HepG2 (cell line): ENCODE measurements around the gene RNF40. TPM values are rescaled to one million over a fixed set of nuclear protein-coding genes. Genes with fewer than 3 reads are reported as not detected.

Experiments
- ADNP ChIP-seq: sonication (generic); formaldehyde crosslinking; IDR thresholded peaks from 2 replicates; pipeline ENCODE4 v1.4.0; 2020; ENCODE audit warnings: missing genetic modification reagents
- AGO1 ChIP-seq: fragments of 200-400 bp; formaldehyde crosslinking; IDR thresholded peaks from 2 replicates; pipeline ENCODE4 v1.6.1; 2017; ENCODE audit warnings: mild to moderate bottlenecking, low read depth, low read length, moderate library complexity; ENCODE audit not compliant: poor library complexity, severe bottlenecking
- EHMT2 ChIP-seq: fragments of 200-600 bp; sonication (generic); IDR thresholded peaks from 2 replicates; pipeline ENCODE4 v1.7.0; 2017; ENCODE audit warnings: antibody characterized with exemption, low read depth, low read length, borderline replicate concordance
- IKZF1 ChIP-seq: fragments of 450-650 bp; IDR thresholded peaks from 2 replicates; pipeline ENCODE4 v1.7.1; 2016
- KAT2B ChIP-seq: fragments of 150-350 bp; IDR thresholded peaks from 2 replicates; pipeline ENCODE4 v1.6.1; 2014; ENCODE audit warnings: low read depth, low read length, borderline replicate concordance
- KLF9 ChIP-seq: IDR thresholded peaks from 2 replicates; pipeline ENCODE4 v1.6.1; 2016; ENCODE audit warnings: low read depth
- MYPOP ChIP-seq: sonication (generic); formaldehyde crosslinking; IDR thresholded peaks from 2 replicates; pipeline ENCODE4 v1.8.1; 2023; ENCODE audit warnings: mild to moderate bottlenecking, moderate library complexity, missing genetic modification reagents
- PHF20 ChIP-seq: sonication (generic); formaldehyde crosslinking; IDR thresholded peaks from 2 replicates; pipeline ENCODE4 v1.5.0; 2020; ENCODE audit warnings: mild to moderate bottlenecking, missing genetic modification reagents
- SIX1 ChIP-seq: sonication (generic); formaldehyde crosslinking; IDR thresholded peaks from 2 replicates; pipeline ENCODE4 v1.4.0; 2020; ENCODE audit warnings: missing genetic modification reagents, borderline replicate concordance
- SMYD3 ChIP-seq: sonication (generic); formaldehyde crosslinking; IDR thresholded peaks from 2 replicates; pipeline ENCODE4 v1.8.1; 2023; ENCODE audit warnings: mild to moderate bottlenecking, missing genetic modification reagents
- SOX13 ChIP-seq, 3 experiments: fragments of 450-650 bp in 1 of 3; sonication (generic) in 1 of 3; formaldehyde crosslinking in 1 of 3; IDR thresholded peaks in 2 of 3; conservative IDR thresholded peaks in 1 of 3; 2 replicates each; pipeline versions ENCODE4 v1.5.0 to v1.6.1; 2016 to 2020; ENCODE audit warnings: antibody characterized with exemption in 1 of 3, mild to moderate bottlenecking in 1 of 3, missing compliant biosample characterization in 1 of 3, missing genetic modification reagents in 1 of 3, moderate library complexity in 1 of 3
- SRF ChIP-seq: IDR thresholded peaks from 2 replicates; pipeline ENCODE4 v1.6.1; 2011; ENCODE audit warnings: mild to moderate bottlenecking, low read depth, low read length, moderate library complexity
- SRSF1 ChIP-seq: fragments of 200-400 bp; formaldehyde crosslinking; optimal IDR thresholded peaks from 2 replicates; pipeline ENCODE3; 2017; ENCODE audit warnings: mild to moderate bottlenecking, low read depth, low read length, moderate library complexity
- THAP7 ChIP-seq: sonication (generic); formaldehyde crosslinking; IDR thresholded peaks from 2 replicates; pipeline ENCODE4 v1.8.1; 2023; ENCODE audit warnings: mild to moderate bottlenecking, missing genetic modification reagents
- TRIM24 ChIP-seq: sonication (generic); formaldehyde crosslinking; IDR thresholded peaks from 2 replicates; pipeline ENCODE4 v1.8.0; 2022; ENCODE audit warnings: mild to moderate bottlenecking, missing genetic modification reagents
- ZBTB44 ChIP-seq: sonication (generic); formaldehyde crosslinking; IDR thresholded peaks from 2 replicates; pipeline ENCODE4 v1.4.0; 2020; ENCODE audit warnings: missing genetic modification reagents
- ZFP90 ChIP-seq: sonication (generic); formaldehyde crosslinking; IDR thresholded peaks from 2 replicates; pipeline ENCODE4 v1.8.0; 2022; ENCODE audit warnings: missing genetic modification reagents, mild to moderate bottlenecking, inconsistent platforms, borderline replicate concordance
- ZNF235 ChIP-seq: sonication (generic); formaldehyde crosslinking; IDR thresholded peaks from 2 replicates; pipeline ENCODE4 v1.8.1; 2023; ENCODE audit warnings: mild to moderate bottlenecking, missing genetic modification reagents, borderline replicate concordance
- ZNF264 ChIP-seq: sonication (generic); formaldehyde crosslinking; IDR thresholded peaks from 2 replicates; pipeline ENCODE4 v1.4.0; 2020; ENCODE audit warnings: missing genetic modification reagents
- ZNF496 ChIP-seq: sonication (generic); formaldehyde crosslinking; IDR thresholded peaks from 2 replicates; pipeline ENCODE4 v1.8.1; 2023; ENCODE audit warnings: mild to moderate bottlenecking, moderate library complexity, missing genetic modification reagents; ENCODE audit not compliant: insufficient replicate concordance
- ZNF614 ChIP-seq: IDR thresholded peaks from 2 replicates; pipeline ENCODE4 v1.6.1; 2018; ENCODE audit warnings: missing biosample characterization, missing genetic modification reagents, inconsistent platforms, borderline replicate concordance
- ZNF780A ChIP-seq: sonication (generic); formaldehyde crosslinking; IDR thresholded peaks from 2 replicates; pipeline ENCODE4 v1.8.0; 2022; ENCODE audit warnings: mild to moderate bottlenecking, missing genetic modification reagents, moderate library complexity
- ZSCAN30 ChIP-seq: sonication (generic); formaldehyde crosslinking; IDR thresholded peaks from 2 replicates; pipeline ENCODE4 v1.5.0; 2020; ENCODE audit warnings: mild to moderate bottlenecking, missing genetic modification reagents
- polyA plus RNA-seq, 8 experiments: library from polyadenylated mRNA; depleted of rRNA in 3 of 8; stranded (reverse) in 7 of 8; unstranded in 1 of 8; fragments of >200 nt; fragmentation: Illumina TruSeq in 4 of 8; extraction: Trizol in 4 of 8; gene quantifications; 2 replicates each; pipeline versions ENCODE4 v1.2.1 to v1.2.3, GENCODE V29; 2011 to 2016; ENCODE audit warnings: low read depth in 4 of 8, missing spikeins in 1 of 8, mixed read lengths in 1 of 8; ENCODE audit not compliant: insufficient read depth in 1 of 8
- total RNA-seq, 5 experiments: library from RNA; depleted of rRNA; stranded (reverse); fragments of >200 nt; fragmentation: Illumina TruSeq; extraction: Trizol; gene quantifications; 2 replicates each; pipeline ENCODE4 v1.2.3, GENCODE V29; 2016; ENCODE audit warnings: low read depth in 1 of 5
- TF ChIP-seq, protein P1 (sequence below): IDR thresholded peaks from 2 replicates; pipeline ENCODE4 v1.6.1; 2016; ENCODE audit warnings: mild to moderate bottlenecking

The RNF40 gene
- total and polyA plus RNA-seq, 2 of the 13 experiments (the other 11 are each of a cell fraction or from before 2014, with no cell fraction given): 84.0 to 85.6 TPM

- no peak for TF ChIP-seq ADNP (CRISPR knock-in tag)
- TF ChIP-seq, protein P1, sequence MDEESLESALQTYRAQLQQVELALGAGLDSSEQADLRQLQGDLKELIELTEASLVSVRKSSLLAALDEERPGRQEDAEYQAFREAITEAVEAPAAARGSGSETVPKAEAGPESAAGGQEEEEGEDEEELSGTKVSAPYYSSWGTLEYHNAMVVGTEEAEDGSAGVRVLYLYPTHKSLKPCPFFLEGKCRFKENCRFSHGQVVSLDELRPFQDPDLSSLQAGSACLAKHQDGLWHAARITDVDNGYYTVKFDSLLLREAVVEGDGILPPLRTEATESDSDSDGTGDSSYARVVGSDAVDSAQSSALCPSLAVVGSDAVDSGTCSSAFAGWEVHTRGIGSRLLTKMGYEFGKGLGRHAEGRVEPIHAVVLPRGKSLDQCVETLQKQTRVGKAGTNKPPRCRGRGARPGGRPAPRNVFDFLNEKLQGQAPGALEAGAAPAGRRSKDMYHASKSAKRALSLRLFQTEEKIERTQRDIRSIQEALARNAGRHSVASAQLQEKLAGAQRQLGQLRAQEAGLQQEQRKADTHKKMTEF: peak; percentile 99
- TF ChIP-seq TRIM24 (CRISPR knock-in tag): no peak
- no peak for TF ChIP-seq EHMT2
- TF ChIP-seq PHF20 (CRISPR knock-in tag): peak; percentile 72; the same call in 1 of the 2 replicates
- peak; percentile 99 for TF ChIP-seq AGO1
- peak; percentile 9; the same call in 1 of the 2 replicates for TF ChIP-seq SRF
- no peak; the same call in 1 of the 2 replicates for TF ChIP-seq ZSCAN30 (CRISPR knock-in tag)
- TF ChIP-seq SOX13 (IDR thresholded peaks at IDR 0.05): no peak
- peak in 1 of 2 experiments; percentile 27; a peak in 1 of 4 replicates for TF ChIP-seq SOX13 (CRISPR knock-in tag; conservative IDR thresholded peaks at IDR 0.05 in 1 of 2, IDR thresholded peaks at IDR 0.05 in 1 of 2)
- no peak for TF ChIP-seq ZNF496 (CRISPR knock-in tag)
- no peak; the same call in 1 of the 2 replicates for TF ChIP-seq ZBTB44
- TF ChIP-seq SMYD3: 0 out of 2 replicates have a peak, but pooled peaks have one; percentile 50
- peak; percentile 87; the same call in 1 of the 2 replicates for TF ChIP-seq THAP7 (CRISPR knock-in tag)
- TF ChIP-seq SIX1 (CRISPR knock-in tag): no peak
- no peak for TF ChIP-seq IKZF1
- no peak for TF ChIP-seq KAT2B
- peak; percentile 95 for TF ChIP-seq ZFP90 (CRISPR knock-in tag)
- TF ChIP-seq KLF9 (CRISPR knock-in tag): peak; percentile 28; the same call in 1 of the 2 replicates
- peak; percentile 88 for TF ChIP-seq SRSF1
- TF ChIP-seq ZNF235 (CRISPR knock-in tag): 0 out of 2 replicates have a peak, but pooled peaks have one; percentile 71
- peak; percentile 76; the same call in 1 of the 2 replicates for TF ChIP-seq ZNF780A
- TF ChIP-seq ZNF264 (CRISPR knock-in tag): no peak; the same call in 1 of the 2 replicates
- peak; percentile 82; the same call in 1 of the 2 replicates for TF ChIP-seq ZNF614
- TF ChIP-seq MYPOP (CRISPR knock-in tag): peak; percentile 94
Measured at GRCh38 chr16:30775392-30776188, 13.5 kb downstream of the RNF40 start (continued).
